OCI-LY7 (cell line): Measurements from ENCODE around the gene GIPC2.

ENCODE experiments used
- CTCF ChIP-seq: fragments of 200-600 bp; sonication (generic); conservative IDR thresholded peaks from 2 replicates; pipeline ENCODE4 v1.5.1; 2014; ENCODE audit warnings: mild to moderate bottlenecking, antibody characterized with exemption, low read length, moderate library complexity, mixed read lengths
- EZH2phosphoT487 ChIP-seq: fragments of 200-600 bp; sonication (generic); IDR thresholded peaks from 2 replicates; pipeline ENCODE4 v1.6.1; 2018; ENCODE audit warnings: low read depth, borderline replicate concordance, mild to moderate bottlenecking, mixed run types, antibody characterized with exemption, low read length, moderate library complexity, mixed read lengths

GRCh38 chr1:78095593-78095992 lies 49.8 kb downstream of the GIPC2 start:
- TF ChIP-seq CTCF (no peak), EZH2phosphoT487 (no peak)
